B cell (primary cell): ENCODE measurements around the gene ZBTB21.

ENCODE experiments used
- CTCF ChIP-seq: fragments of 200-600 bp; IDR thresholded peaks from one replicate; pipeline ENCODE4 v1.8.0; 2022; ENCODE audit warnings: antibody characterized with exemption, mild to moderate bottlenecking
- EZH2 ChIP-seq: IDR thresholded peaks from 2 replicates; pipeline ENCODE4 v1.6.1; 2012; ENCODE audit warnings: borderline replicate concordance, low read depth, mild to moderate bottlenecking, moderate library complexity, low read length; ENCODE audit not compliant: insufficient read depth, poor library complexity, severe bottlenecking

- TF ChIP-seq CTCF (no peak), EZH2 (no peak)
These were observed 59.2 kb downstream of the ZBTB21 start for GRCh38 chr21:41950941-41951351.
